Stimulated activated naive CD8-positive, alpha-beta T cell treated with anti-CD3 and anti-CD28 coated beads, Interleukin-15, amount 100 ng/mL, for 72 hours (primary cell): ENCODE measurements around the gene CEL.

Experiments
- ATAC-seq: fragments of 150-1000 bp; cut with Tn5 transposase; 2 replicates; pipeline ENCODE4 v1.10.0; 2021; ENCODE audit warnings: mild to moderate bottlenecking, moderate library complexity
- DNase-seq, 2 donors: peaks; one replicate each; pipeline ENCODE4 v3.0.0; 2021 to 2022
- H3K27ac Mint-ChIP-seq, 2 donors: one replicate each; pipeline ENCODE4 v1.8.0; 2022; ENCODE audit warnings: mild to moderate bottlenecking in 2 of 2, mixed read lengths in 2 of 2, moderate library complexity in 2 of 2
- H3K27me3 Mint-ChIP-seq: one replicate; pipeline ENCODE4 v1.8.0; 2022; ENCODE audit warnings: mixed read lengths
- H3K4me1 Mint-ChIP-seq: one replicate; pipeline ENCODE4 v1.8.0; 2022; ENCODE audit warnings: mild to moderate bottlenecking, mixed read lengths
- H3K4me3 Mint-ChIP-seq, 2 donors: one replicate each; pipeline ENCODE4 v1.8.0; 2022; ENCODE audit warnings: mild to moderate bottlenecking in 2 of 2, mixed read lengths in 2 of 2, moderate library complexity in 1 of 2
- H3K9me3 Mint-ChIP-seq, 2 donors: one replicate each; pipeline ENCODE4 v1.8.0; 2022; ENCODE audit warnings: mixed read lengths in 2 of 2

CEL gene

DNA sequence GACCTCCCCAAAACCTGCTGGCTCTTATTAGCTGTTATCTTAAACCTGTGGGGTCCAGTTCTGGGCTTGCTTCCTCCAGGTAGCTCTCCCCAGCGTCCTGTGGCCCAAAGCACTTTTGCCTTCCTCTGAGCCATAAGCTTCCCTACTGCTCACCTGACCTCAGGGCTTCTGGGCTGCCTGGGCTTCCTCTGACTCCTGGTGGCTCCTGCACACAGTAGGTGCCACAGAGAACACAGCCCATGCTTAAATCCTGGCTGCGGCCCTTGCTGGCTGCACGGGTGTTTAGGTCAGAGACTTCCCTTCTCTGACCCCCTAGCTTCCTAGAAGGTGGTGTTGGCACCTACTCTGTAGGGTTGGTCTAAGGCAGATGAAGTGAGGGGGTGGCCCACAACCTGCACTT, 56.8 kb downstream of the CEL start:
- H3K27me3 Mint-ChIP-seq: no peaks in the 10 kb centered on the region
- no peak for ATAC-seq
- DNase-seq: no peak
- peaks cover 84% of the 10 kb centered on the region for H3K4me1 Mint-ChIP-seq
- H3K27ac Mint-ChIP-seq: no peak overlapping the region
- H3K4me3 Mint-ChIP-seq: peak overlapping the region; percentile 44 to 65
- H3K9me3 Mint-ChIP-seq: no peaks in the 10 kb centered on the region

DNA sequence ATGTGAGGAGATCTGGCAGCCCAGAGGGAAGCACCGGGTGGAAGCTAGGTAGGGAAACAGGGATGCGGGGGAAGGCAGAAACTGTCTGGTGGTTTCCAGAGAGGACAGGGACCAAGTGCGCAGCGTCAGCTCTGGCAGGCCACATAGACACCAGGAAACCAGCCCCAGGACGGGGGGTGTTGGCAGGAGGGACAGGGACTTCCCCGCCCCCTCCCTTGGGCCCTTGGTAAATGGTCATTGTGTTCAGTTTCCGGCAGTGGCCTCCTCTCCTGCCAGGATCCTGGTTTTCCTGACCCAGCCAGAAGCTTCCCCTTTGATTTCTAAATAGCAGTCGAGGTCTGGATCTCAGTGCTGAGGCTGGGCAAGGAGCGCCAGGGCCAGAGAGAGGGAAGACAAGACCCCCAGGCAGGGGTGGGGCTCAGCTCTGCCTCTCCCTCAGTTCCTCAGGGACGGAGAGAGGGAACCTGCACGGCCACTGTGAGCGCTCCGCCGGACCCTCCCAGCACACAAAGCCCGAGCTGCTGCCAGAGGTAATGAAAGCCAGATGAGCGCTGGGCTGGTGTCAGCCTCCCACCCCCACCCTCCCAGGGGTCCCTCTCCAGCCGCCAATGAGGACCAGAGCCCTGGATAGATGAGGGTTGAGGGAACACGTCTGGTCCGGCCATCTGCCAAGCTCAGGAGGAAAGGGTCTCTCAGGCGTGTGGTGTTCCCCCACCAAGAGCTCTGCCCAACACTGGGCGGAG, 57.5 kb downstream of the CEL start:
- no peak for DNase-seq
- peaks cover 84% of the 10 kb centered on the region for H3K4me1 Mint-ChIP-seq
- H3K27me3 Mint-ChIP-seq: no peaks in the 10 kb centered on the region
- ATAC-seq: no peak
- H3K4me3 Mint-ChIP-seq: peak overlapping the region; percentile 44 to 65
- H3K9me3 Mint-ChIP-seq: no peaks in the 10 kb centered on the region
- H3K27ac Mint-ChIP-seq: no peak overlapping the region

DNA sequence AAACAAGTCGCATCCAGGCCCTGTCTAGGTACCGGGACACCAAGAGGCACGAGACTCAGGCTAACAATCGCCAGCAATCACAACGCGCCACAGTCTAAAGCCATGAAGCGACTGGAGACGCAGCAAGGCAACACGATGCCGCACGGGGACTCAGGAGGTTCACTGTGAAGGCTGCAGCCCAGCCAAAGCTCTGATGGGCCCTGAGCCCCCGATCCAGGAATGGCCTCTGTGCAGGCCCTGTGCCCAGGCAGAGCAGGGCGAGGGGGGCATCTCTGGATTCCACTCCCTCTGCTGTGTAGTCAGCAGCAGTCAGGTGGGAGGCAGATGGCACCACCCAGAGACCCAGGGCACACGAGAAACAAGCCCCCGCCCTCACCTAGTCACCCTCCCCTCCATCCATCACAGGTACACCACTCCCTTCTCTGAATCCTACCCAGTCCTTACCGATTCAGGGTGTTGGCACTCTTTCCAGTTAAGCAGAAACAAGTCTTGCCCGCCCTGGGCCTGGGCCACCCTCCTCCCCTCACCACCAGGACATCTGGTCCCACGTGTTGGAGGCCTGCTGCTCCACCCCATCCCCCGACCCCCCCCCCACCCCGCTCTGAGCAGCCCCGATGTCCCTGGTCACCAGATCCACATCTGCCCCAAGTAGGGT, 58.2 kb downstream of the CEL start:
- H3K9me3 Mint-ChIP-seq: no peaks in the 10 kb centered on the region
- peak overlapping the region; percentile 77 to 80 for H3K4me3 Mint-ChIP-seq
- H3K27me3 Mint-ChIP-seq: no peaks in the 10 kb centered on the region
- peaks cover 84% of the 10 kb centered on the region for H3K4me1 Mint-ChIP-seq
- no peak for DNase-seq
- peak overlapping the region in 1 of 2 donors; percentile 74 for H3K27ac Mint-ChIP-seq
- no peak for ATAC-seq

DNA sequence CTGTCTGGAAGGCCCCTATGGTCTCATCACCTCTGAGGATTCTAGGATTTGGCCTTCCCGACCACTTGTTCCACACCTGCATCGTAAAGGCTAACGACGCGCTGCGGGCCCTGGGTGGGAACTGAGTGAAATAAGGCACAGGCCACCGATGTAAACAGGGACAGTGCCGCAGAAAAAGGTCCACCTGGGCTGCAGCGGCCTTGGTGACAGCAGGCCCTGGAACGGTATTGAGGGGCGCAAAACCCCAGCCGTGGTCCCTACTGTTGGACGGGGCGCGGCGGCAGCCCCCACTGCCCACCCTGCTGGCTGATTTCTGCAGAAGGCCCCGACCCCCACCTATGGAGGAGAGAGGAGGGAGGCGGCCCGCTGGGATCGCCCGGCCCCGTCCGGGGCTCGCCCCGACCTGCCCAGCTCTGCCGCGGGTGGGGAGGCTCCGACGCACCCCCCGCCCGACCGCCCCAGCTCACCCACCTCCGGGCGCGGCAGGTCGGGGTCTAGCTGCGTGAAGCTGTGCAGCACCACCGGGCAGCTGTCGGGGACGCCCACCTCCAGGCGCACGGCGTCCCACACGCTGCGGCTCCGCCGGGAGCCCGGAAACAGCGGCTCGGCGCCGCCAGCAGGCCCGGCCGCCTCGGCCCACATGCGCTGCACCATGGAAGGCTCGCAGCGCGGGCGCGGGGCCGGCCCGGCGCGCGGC, 58.9 kb downstream of the CEL start:
- peak overlapping the region in 1 of 2 donors; percentile 83 for H3K27ac Mint-ChIP-seq
- H3K4me1 Mint-ChIP-seq: peaks cover 81% of the 10 kb centered on the region
- peak overlapping the region; percentile 77 to 80 for H3K4me3 Mint-ChIP-seq
- no peaks in the 10 kb centered on the region for H3K27me3 Mint-ChIP-seq
- no peak for DNase-seq
- ATAC-seq: no peak
- no peaks in the 10 kb centered on the region for H3K9me3 Mint-ChIP-seq
